Ishikawa (cell line): ENCODE measurements around the gene PUM1.

Experiments
- CREB1 ChIP-seq: IDR thresholded peaks from 2 replicates; pipeline ENCODE4 v1.6.1; 2012; ENCODE audit warnings: low read depth
- EP300 ChIP-seq: IDR thresholded peaks from 2 replicates; pipeline ENCODE4 v1.6.1; 2012; ENCODE audit warnings: borderline replicate concordance
- TCF12 ChIP-seq: IDR thresholded peaks from 2 replicates; pipeline ENCODE4 v1.6.1; 2012; ENCODE audit warnings: low read depth

GRCh38 chr1:30981172-30981571 lies 84.3 kb downstream of the PUM1 start:
- no peak for TF ChIP-seq EP300
- no peak for TF ChIP-seq CREB1
- no peak for TF ChIP-seq TCF12
